GM19023 (cell line): Measurements from ENCODE around the gene SECISBP2.

Experiments
- ATAC-seq: cut with Tn5 transposase; IDR thresholded peaks from one replicate; pipeline ENCODE4 v1.9.1; 2021; ENCODE audit warnings: mild to moderate bottlenecking, moderate library complexity; ENCODE audit not compliant: unreplicated experiment

SECISBP2 gene

GRCh38 chr9:89345476-89345875 is 27.2 kb downstream of the SECISBP2 start:
- ATAC-seq, result no peak

- no peak for ATAC-seq
Observed at GRCh38 chr9:89346696-89347095, 28.4 kb downstream of the SECISBP2 start.

GRCh38 chr9:89347651-89348050 is 29.4 kb downstream of the SECISBP2 start:
- ATAC-seq, result no peak

- ATAC-seq, result no peak
Observed at GRCh38 chr9:89349607-89350006, 31.3 kb downstream of the SECISBP2 start.

- no peak for ATAC-seq
Observed at GRCh38 chr9:89350988-89351557, 32.8 kb downstream of the SECISBP2 start.

GRCh38 chr9:89351584-89352300 is 33.4 kb downstream of the SECISBP2 start:
- no peak for ATAC-seq

GRCh38 chr9:89352451-89352850 is 34.2 kb downstream of the SECISBP2 start:
- ATAC-seq, result no peak

- ATAC-seq, result no peak
Observed at GRCh38 chr9:89352874-89353649, 34.8 kb downstream of the SECISBP2 start.

GRCh38 chr9:89353989-89354388 is 35.7 kb downstream of the SECISBP2 start:
- no peak for ATAC-seq

- ATAC-seq, result no peak
Observed at GRCh38 chr9:89354471-89354870, 36.2 kb downstream of the SECISBP2 start.

GRCh38 chr9:89356782-89357181 is 38.5 kb downstream of the SECISBP2 start:
- no peak for ATAC-seq

- no peak for ATAC-seq
Observed at GRCh38 chr9:89357331-89358197, 39.3 kb downstream of the SECISBP2 start.

GRCh38 chr9:89358376-89358916 is 40.1 kb downstream of the SECISBP2 start:
- ATAC-seq, result no peak

- ATAC-seq, result no peak
Observed at GRCh38 chr9:89358985-89359384, 40.7 kb downstream of the SECISBP2 start.

- no peak for ATAC-seq
Observed at GRCh38 chr9:89359751-89360261, 41.5 kb downstream of the SECISBP2 start.

GRCh38 chr9:89360465-89360864 is 42.2 kb downstream of the SECISBP2 start:
- no peak for ATAC-seq

- ATAC-seq, result no peak
Observed at GRCh38 chr9:89361031-89361430, 42.7 kb downstream of the SECISBP2 start.

GRCh38 chr9:89361816-89362646 is 43.7 kb downstream of the SECISBP2 start:
- no peak for ATAC-seq

- no peak for ATAC-seq
Observed at GRCh38 chr9:89362647-89363310, 44.5 kb downstream of the SECISBP2 start.
